ENCODE results near the gene TASOR2.

The TASOR2 gene

DNA sequence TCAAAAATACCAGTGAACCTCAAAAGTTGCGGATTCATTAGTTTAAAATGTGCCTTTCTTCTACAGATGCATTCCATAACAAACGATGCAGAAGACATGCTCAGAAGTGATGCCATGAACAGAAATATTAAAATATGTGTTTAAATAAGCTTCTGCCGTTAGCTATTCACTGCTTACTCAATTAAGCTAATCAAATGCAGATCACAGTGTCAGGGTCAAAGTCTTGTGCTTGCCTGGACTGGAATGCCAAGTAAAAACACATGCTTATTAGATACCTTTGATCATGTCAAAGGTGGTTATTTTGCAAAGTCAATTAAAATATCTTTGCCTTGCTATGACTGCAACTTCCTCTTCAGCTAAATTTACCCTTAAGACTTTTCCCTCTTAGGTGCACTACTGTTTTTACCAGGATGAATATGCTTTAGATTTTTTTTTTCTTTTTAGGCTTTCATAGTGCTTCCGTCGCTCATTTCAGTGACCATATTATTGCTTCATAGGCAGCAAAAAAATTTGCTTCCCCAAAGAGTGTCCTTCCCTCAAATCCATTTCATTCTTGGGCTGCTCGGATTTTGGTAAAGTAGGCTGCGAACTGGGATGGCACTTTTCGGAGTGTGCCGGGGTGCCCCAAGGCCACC, 19.1 kb upstream of the TASOR2 start:
- DNase-seq: peak in 1 of 2 experiments; percentile 22
- TF ChIP-seq POLR2A (IDR thresholded peaks at IDR 0.05; ENCODE audit: low read length): no peak
- no peak for TF ChIP-seq GATA1 (IDR thresholded peaks at IDR 0.05; ENCODE audit: low read depth, low read length)

DNA sequence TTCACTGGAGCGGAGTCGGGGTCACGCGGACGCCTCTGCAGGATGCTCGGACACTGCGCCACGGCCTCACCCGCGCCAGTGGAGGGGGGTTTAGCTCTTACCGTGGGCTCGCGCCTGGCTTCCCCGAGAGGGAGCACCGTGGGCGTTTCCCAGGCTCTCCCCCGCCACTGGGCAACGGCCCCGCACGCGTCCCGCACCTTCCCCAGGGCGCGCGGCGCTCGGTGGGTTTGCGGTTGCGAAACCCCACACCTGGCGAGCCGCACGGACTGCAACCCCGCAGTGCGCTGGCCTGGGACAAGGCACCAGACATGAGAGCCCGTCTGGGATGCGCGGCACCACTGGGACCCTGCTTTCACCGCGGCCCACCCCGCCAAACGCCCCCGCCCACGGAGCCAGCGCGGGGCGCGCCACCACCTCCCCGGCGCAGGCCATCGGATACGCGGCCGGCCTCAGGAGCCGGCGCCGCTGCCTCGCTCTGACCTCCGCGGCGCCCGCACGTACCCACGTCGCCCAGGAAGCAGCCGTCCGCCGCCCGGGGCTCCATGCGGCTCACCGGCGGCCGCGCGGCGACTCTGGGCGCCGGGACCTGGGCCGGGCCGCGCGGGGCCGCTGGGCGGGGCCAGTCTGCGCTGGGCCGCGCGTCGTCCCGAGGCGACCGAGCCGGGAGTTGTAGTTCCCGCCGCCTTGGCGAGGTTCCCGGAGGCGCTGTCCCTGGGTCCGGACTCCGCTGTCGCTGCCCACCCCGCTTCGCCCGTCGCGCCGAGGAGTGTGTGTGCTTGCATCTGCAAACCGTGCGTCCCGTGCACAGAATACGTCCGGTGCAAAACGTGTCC, 18.4 kb upstream of the TASOR2 start, which contains the start of gene ASB13:
TSS of gene ASB13 (minus strand) at position 588 of the 833 bp plus-strand sequence. CDS start at position 544, 44 bp downstream.
- DNase-seq: peak; percentile 76 to 77

DNA sequence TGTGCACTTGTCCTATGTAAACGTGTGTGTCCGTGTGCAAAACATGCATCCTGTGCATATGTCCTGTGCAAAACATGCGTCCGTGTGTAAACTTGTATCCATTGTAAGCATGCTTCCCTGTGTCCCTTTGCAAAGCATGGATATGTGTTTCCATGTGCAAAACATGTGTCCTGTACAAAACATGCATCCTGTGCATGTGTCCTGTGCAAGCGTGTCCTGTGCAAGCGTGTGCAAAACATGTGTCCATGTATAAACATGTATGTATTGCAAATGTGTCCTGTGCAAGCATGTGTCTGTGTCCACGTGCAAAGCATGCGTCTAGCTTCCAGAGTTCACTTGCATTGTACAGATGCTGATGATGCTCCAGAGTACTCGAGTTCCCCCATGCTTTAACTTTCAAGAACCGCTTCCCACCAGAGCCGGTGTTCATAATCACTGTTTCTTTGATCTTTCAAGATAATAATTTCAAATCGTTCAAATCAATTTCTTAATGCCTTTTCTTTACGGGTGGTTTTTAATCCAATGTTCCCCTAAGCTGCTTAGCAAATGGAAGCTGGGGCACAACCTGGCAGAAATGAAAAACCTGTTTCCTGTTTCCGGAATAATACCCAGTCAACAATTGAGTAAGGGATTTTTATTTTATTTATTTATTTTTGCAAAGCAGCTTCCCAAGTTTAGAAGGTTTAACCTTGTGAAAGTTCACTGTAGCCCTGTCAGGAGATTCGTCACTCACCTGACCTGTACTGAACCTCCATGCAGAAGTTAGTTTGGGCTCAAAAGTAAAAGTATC, 17.6 kb upstream of the TASOR2 start:
- peak in 1 of 2 experiments; percentile 45 for DNase-seq
- TF ChIP-seq GATA1 (IDR thresholded peaks at IDR 0.05; ENCODE audit: low read depth, low read length): no peak
- no peak for TF ChIP-seq POLR2A (IDR thresholded peaks at IDR 0.05; ENCODE audit: low read length)

More for the DNA sequence above, 18.4 kb upstream of the TASOR2 start, which contains the start of gene ASB13:
- TF ChIP-seq GATA1 (IDR thresholded peaks at IDR 0.05; ENCODE audit: low read depth, low read length): no peak
- TF ChIP-seq POLR2A (IDR thresholded peaks at IDR 0.05; ENCODE audit: low read length): peak; percentile 50

DNA sequence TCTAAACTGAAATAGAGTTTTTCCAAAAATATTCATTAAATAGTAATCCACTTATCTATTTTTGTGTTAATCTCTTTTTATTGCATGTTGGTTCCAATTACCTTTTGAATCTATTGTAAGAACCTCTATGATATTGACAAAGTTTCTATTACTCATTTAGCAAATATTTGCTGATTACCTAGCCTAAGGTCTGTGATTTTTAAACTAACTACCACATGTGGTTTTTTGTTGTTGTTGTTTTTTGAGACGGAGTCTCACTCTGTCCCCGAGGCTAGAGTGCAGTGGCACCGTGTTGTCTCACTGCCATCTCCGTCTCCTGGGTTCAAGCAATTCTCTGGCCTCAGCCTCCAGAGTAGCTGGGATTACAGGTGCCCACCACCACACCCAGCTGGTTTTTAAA, 16.2 kb upstream of the TASOR2 start:
- TF ChIP-seq GATA1 (IDR thresholded peaks at IDR 0.05; ENCODE audit: low read depth, low read length): no peak
- no peak for TF ChIP-seq POLR2A (IDR thresholded peaks at IDR 0.05; ENCODE audit: low read length)
- no peak for DNase-seq

DNA sequence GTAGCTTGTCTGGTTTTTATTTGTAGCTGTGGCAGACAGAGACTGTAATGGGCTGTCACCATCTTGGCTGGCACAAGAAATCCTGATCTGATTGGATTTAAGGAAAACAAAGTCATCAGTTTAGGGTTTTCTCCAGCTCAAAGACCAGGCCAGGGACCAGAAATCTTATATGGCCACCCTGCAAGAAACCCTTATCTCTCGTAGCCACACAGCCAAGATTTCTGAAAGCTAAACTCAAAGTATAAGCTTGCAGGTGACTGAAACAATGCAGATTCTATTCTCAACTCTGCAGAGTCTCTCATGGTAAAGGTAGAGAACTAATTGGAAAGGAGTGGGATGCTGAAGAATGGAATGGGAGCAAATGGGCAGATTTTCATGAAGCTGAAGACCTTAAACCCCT, 15.0 kb upstream of the TASOR2 start:
- DNase-seq: peak in 1 of 2 experiments; percentile 31
- TF ChIP-seq GATA1 (IDR thresholded peaks at IDR 0.05; ENCODE audit: low read depth, low read length): no peak
- no peak for TF ChIP-seq POLR2A (IDR thresholded peaks at IDR 0.05; ENCODE audit: low read length)

DNA sequence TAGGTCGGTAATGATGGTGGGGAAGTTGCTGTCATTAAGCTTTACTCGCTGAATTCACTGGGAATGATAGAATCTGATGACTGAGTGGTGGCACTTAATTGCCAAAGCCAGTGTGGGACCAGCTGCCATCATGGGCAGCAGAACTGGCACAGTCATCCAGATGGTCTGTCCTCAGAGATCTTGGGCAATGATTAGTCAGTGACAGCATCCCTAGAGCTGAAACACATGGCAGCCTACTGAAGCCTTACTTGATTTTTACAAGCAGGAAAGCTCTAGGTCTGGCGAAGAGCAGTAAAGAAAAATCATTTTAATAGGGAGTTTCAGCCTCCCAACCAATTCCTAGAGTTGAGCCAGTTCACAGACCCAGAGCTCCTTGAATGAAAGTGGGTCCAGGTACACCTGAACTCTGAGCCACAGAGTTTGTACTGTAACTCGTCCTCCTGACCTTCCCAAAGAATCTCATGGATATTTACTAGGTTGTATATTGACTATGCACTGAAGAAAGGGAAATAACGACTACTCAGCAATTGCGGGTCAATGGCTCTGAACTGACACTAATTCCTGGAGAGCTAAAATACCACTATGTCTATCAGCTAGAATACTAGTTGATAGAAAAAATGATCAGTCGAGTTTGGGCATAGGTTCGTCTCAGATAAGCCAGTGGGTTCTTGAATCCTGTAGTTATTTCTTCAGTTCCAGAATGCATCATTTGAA, 13.8 kb upstream of the TASOR2 start:
- TF ChIP-seq GATA1 (IDR thresholded peaks at IDR 0.05; ENCODE audit: low read depth, low read length): no peak
- no peak for TF ChIP-seq POLR2A (IDR thresholded peaks at IDR 0.05; ENCODE audit: low read length)
- no peak for DNase-seq

DNA sequence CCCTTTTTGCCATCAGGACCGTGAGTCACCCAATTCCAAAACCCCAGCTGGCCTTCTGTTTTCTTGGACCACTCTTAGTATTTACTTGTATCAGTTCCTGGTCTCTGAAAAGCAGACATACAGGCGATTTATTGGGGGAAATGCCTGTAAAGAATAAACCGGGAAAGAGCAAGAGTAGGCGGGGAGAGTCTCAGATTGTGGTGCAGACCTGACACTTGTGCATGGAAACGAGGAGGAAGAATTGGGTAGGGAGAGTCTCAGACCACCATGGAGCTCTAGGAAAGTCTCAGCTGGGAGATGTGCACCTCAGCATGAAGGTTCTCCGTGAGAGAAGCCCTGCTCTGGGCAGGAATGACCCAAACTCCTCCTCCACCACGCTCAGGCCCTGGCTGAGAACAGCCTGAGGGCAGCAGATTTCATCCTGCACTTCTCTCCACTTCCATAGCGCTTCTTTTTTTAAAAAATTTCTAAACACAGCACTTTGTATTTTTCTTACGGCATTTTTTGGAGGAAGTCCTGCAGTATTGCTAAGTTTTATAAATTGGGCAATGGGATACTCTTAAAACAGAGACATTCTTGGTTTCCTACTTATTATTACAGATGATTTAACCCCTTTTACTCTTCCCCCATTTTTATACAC, 6.1 kb upstream of the TASOR2 start:
- TF ChIP-seq GATA1 (IDR thresholded peaks at IDR 0.05; ENCODE audit: low read depth, low read length) (no peak), POLR2A (IDR thresholded peaks at IDR 0.05; ENCODE audit: low read length) (no peak)
- DNase-seq: no peak

DNA sequence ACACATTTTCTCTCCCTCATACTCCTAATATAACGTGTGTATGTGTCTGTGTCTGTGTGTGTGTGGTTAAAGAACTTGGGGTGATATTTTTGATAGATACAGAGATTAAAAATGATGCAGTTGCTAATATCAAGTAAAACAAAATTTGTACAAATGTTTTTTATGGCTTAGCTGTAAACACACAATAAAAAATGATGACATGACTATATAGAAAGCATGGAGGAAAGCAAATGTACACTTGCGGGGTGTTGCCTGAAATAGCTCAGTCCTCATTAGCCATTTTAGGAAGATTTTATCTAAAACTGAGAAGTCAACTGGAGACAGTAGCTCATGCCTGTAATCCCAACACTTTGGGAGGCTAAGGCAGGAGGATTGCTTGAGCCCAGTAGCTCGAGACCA, 5.6 kb upstream of the TASOR2 start:
- no peak for DNase-seq
- TF ChIP-seq GATA1 (IDR thresholded peaks at IDR 0.05; ENCODE audit: low read depth, low read length) (no peak), POLR2A (IDR thresholded peaks at IDR 0.05; ENCODE audit: low read length) (no peak)

DNA sequence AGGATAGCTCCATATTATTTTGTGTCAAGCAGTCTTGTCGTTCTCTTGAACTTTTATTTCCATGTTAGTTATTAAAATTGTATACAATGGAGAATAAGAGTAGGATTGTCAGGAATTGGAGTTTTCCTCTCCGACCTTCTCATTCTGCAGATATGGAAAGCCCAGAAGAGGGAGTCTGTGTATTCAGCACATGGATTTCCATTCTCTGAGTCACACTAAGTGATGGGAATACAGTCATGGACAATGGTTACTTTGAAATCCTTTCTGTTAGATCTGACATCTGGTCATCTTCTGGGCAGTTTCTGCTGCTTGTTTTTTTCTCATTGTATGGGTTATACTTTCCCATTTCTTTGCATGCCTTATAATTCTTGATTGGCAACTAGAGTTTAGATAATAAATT, 5.0 kb upstream of the TASOR2 start:
- TF ChIP-seq GATA1 (IDR thresholded peaks at IDR 0.05; ENCODE audit: low read depth, low read length) (no peak), POLR2A (IDR thresholded peaks at IDR 0.05; ENCODE audit: low read length) (no peak)
- no peak for DNase-seq

DNA sequence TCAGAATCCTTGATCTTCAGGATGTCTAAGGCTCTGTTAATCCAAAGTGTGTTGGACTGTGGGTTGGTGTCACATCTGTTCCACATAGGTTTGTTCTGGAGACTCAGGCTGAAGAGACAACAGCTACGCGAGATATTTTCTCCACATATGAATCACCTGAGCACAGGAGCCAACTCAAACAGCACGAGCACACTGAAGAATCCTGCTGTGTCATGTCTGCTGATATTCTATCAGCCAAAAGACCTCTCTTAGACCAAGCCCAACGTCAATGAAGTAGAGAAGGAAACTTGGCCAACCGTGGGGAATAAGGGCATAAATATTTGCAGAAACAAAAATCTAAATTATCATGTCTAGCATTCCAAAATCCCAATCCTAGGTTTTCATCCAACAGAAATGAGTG, 2.7 kb upstream of the TASOR2 start:
- TF ChIP-seq POLR2A (IDR thresholded peaks at IDR 0.05; ENCODE audit: low read length) (no peak), GATA1 (IDR thresholded peaks at IDR 0.05; ENCODE audit: low read depth, low read length) (no peak)

DNA sequence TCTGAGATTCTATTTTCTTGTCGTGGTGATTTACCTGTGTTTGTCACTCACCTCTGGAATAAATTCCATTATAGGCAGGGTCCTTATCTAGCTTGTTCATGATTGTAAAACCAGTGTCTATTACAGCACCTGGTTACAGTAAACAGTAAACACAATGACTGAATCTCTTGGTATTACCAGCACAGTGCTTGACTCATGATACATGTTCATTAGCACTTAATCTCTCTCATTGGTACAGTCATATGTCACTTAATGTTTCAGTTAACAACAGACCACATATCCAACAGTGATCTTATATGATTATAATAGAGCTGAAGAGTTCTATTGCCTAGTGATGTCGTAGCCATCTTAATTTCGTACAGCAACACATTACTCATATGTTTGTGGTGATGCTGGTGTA, 1.6 kb upstream of the TASOR2 start:
- TF ChIP-seq POLR2A (IDR thresholded peaks at IDR 0.05; ENCODE audit: low read length) (no peak), GATA1 (IDR thresholded peaks at IDR 0.05; ENCODE audit: low read depth, low read length) (no peak)
- no peak for DNase-seq

More for the DNA sequence above, 2.7 kb upstream of the TASOR2 start:
- no peak for DNase-seq

DNA sequence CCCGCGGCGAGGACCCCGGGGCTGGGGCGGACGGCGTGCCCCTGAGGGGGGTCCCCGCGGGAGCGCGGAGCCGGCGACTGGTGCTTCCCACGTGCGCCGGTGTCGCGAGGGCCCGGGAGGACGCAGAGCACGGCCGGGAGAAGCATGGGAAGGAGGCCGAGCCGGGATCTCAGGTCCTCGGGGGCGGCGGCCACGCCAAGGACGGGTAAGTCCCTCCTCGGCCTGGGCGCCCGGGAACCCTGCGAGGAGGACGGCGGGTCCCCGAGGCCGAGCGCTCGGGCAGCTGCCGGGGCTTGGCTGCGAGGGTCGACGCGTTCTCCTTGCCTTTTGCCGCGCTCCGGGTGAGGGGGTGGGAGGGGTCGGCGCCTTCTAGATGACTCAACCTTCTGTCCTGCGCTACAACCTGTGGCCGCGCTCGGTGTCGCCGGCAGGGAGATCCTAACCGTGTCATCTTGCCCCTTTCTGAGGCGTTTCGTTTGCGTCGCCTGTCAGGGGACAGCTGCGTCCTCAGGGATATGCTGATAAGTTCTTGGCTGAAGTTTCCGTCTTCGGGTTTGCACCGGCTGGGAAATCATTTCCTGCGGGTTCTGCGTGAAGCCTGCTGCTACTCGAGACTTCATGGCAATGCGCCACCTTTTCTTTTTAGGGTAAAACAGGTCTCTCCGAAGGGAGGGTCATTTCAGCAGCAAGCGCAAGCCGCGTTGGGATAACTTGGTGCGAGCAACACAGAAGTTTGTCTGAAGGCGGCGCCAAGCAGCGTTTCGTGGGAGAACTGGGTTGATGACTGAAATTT, 529 bp downstream of the TASOR2 start:
- TF ChIP-seq GATA1 (IDR thresholded peaks at IDR 0.05; ENCODE audit: low read depth, low read length): no peak
- TF ChIP-seq POLR2A (IDR thresholded peaks at IDR 0.05; ENCODE audit: low read length): peak; percentile 33
- DNase-seq: peak; percentile 91

All from erythroblast (primary cell).